Stimulated activated CD8-positive, alpha-beta memory T cell treated with anti-CD3 and anti-CD28 coated beads, Interleukin-12 subunit alpha, Interleukin-12 subunit beta, amount 100 ng/mL, for 1 hour (primary cell): ENCODE measurements around the gene IL1RAPL2.
"Not testable (repeated sequence)": the region's sequence is repeated elsewhere in the genome, so short reads cannot be mapped to it uniquely, and the experiment has no call there.

ENCODE experiments used
- DNase-seq: peaks from one replicate; pipeline ENCODE4 v3.0.0-alpha.2; 2020; ENCODE audit warnings: low read depth

IL1RAPL2 gene

GRCh38 chrX:104670051-104670450 lies 104.1 kb downstream of the IL1RAPL2 start:
- no peak for DNase-seq

GRCh38 chrX:104677517-104677916 lies 111.5 kb downstream of the IL1RAPL2 start:
- DNase-seq = not testable (repeated sequence)

GRCh38 chrX:104679175-104679574 lies 113.2 kb downstream of the IL1RAPL2 start:
- DNase-seq = no peak

GRCh38 chrX:104681214-104681613 lies 115.2 kb downstream of the IL1RAPL2 start:
- DNase-seq = no peak

- DNase-seq = no peak
These were observed 118.1 kb downstream of the IL1RAPL2 start for GRCh38 chrX:104684077-104684476.

- no peak for DNase-seq
These were observed 129.6 kb downstream of the IL1RAPL2 start for GRCh38 chrX:104695593-104695992.

GRCh38 chrX:104696667-104697066 lies 130.7 kb downstream of the IL1RAPL2 start:
- no peak for DNase-seq

GRCh38 chrX:104697294-104697693 lies 131.3 kb downstream of the IL1RAPL2 start:
- no peak for DNase-seq

GRCh38 chrX:104707042-104707441 lies 141.0 kb downstream of the IL1RAPL2 start:
- DNase-seq = no peak

GRCh38 chrX:104707572-104707971 lies 141.6 kb downstream of the IL1RAPL2 start:
- no peak for DNase-seq

- no peak for DNase-seq
These were observed 146.5 kb downstream of the IL1RAPL2 start for GRCh38 chrX:104712515-104712914.

- no peak for DNase-seq
These were observed 155.9 kb downstream of the IL1RAPL2 start for GRCh38 chrX:104721854-104722253.

GRCh38 chrX:104728456-104728855 lies 162.5 kb downstream of the IL1RAPL2 start:
- DNase-seq = no peak

GRCh38 chrX:104742355-104742754 lies 176.4 kb downstream of the IL1RAPL2 start:
- DNase-seq = no peak

- no peak for DNase-seq
These were observed 179.2 kb downstream of the IL1RAPL2 start for GRCh38 chrX:104745152-104745551.

- no peak for DNase-seq
These were observed 184.1 kb downstream of the IL1RAPL2 start for GRCh38 chrX:104749951-104750610.

GRCh38 chrX:104762641-104763040 lies 196.6 kb downstream of the IL1RAPL2 start:
- DNase-seq = no peak

- DNase-seq = no peak
These were observed 223.8 kb downstream of the IL1RAPL2 start for GRCh38 chrX:104789784-104790183.

- no peak for DNase-seq
These were observed 229.8 kb downstream of the IL1RAPL2 start for GRCh38 chrX:104795804-104796203.

GRCh38 chrX:104803219-104803618 lies 237.2 kb downstream of the IL1RAPL2 start:
- no peak for DNase-seq

- DNase-seq = no peak
These were observed 240.3 kb downstream of the IL1RAPL2 start for GRCh38 chrX:104806346-104806745.

- no peak for DNase-seq
These were observed 267.4 kb downstream of the IL1RAPL2 start for GRCh38 chrX:104833401-104833800.

- no peak for DNase-seq
These were observed 276.6 kb downstream of the IL1RAPL2 start for GRCh38 chrX:104842646-104843045.

GRCh38 chrX:104852241-104852640 lies 286.2 kb downstream of the IL1RAPL2 start:
- DNase-seq = no peak
